Skeletal muscle tissue (tissue), 4 donors: Measurements from ENCODE around the gene CHD9. TPM values are rescaled to one million over a fixed set of nuclear protein-coding genes. Genes with fewer than 3 reads are reported as not detected.
"Not testable (repeated sequence)": the region's sequence is repeated elsewhere in the genome, so short reads cannot be mapped to it uniquely, and the experiment has no call there.

Experiments
- H3K27ac ChIP-seq: one replicate; pipeline ENCODE4 v1.7.0; 2013; ENCODE audit warnings: mild to moderate bottlenecking, low read depth, low read length, inconsistent platforms
- H3K27me3 ChIP-seq, 3 donors: one replicate each; pipeline ENCODE4 v1.7.0; 2013; ENCODE audit warnings: low read length in 3 of 3; ENCODE audit not compliant: control insufficient read depth in 3 of 3, insufficient read depth in 3 of 3
- H3K36me3 ChIP-seq, 3 donors: one replicate each; pipeline ENCODE4 v1.7.0; 2013; ENCODE audit warnings: low read length in 3 of 3; ENCODE audit not compliant: control insufficient read depth in 3 of 3, insufficient read depth in 3 of 3
- H3K4me1 ChIP-seq, 3 donors: one replicate each; pipeline ENCODE4 v1.7.0; 2013; ENCODE audit warnings: low read length in 3 of 3, mild to moderate bottlenecking in 3 of 3; ENCODE audit not compliant: control insufficient read depth in 3 of 3, insufficient read depth in 3 of 3
- H3K4me3 ChIP-seq, 3 donors: one replicate each; pipeline ENCODE4 v1.7.0; 2013; ENCODE audit warnings: low read length in 3 of 3
- H3K9ac ChIP-seq, 3 donors: one replicate each; pipeline ENCODE4 v1.7.0; 2013; ENCODE audit warnings: low read length in 3 of 3, mild to moderate bottlenecking in 3 of 3, moderate library complexity in 2 of 3, low read depth in 1 of 3
- H3K9me3 ChIP-seq, 3 donors: one replicate each; pipeline ENCODE4 v1.7.0; 2013; ENCODE audit warnings: low read length in 3 of 3; ENCODE audit not compliant: control insufficient read depth in 3 of 3
- total RNA-seq: library from RNA; depleted of rRNA; stranded (reverse); fragments of >200 nt; gene quantifications from one replicate; pipeline ENCODE4 v1.2.3, GENCODE V29; 2014
- donor health status: Osteomylitis.

Gene CHD9
- total RNA-seq, 1 donor from 2014 or later, result 69.4 TPM

- Histone ChIP-seq H3K27me3 (no peaks in the 10 kb centered on the region), H3K4me1 (peaks cover 6 to 21% (median 13%) of the 10 kb centered on the region in 3 donors), H3K9me3 (no peaks in the 10 kb centered on the region), H3K9ac (no peak overlapping the region), H3K4me3 (no peak overlapping the region), H3K36me3 (no peaks in the 10 kb centered on the region), H3K27ac (no peak overlapping the region)
Measured at GRCh38 chr16:53073022-53073421, 18.2 kb downstream of the CHD9 start.

- H3K9ac ChIP-seq, H3K36me3 ChIP-seq, H3K4me3 ChIP-seq, H3K9me3 ChIP-seq, H3K27ac ChIP-seq, H3K27me3 ChIP-seq: not testable (repeated sequence)
- peaks cover 6 to 23% (median 13%) of the 10 kb centered on the region in 3 donors for H3K4me1 ChIP-seq
Measured at GRCh38 chr16:53074296-53074695, 19.5 kb downstream of the CHD9 start.

- not testable (repeated sequence) for H3K4me3 ChIP-seq, H3K9ac ChIP-seq, H3K27me3 ChIP-seq, H3K36me3 ChIP-seq, H3K27ac ChIP-seq, H3K9me3 ChIP-seq
- H3K4me1 ChIP-seq, result peaks cover 18 to 32% (median 19%) of the 10 kb centered on the region in 3 donors
Measured at GRCh38 chr16:53075461-53075860, 20.7 kb downstream of the CHD9 start.

GRCh38 chr16:53078247-53078646, 23.5 kb downstream of the CHD9 start:
- Histone ChIP-seq H3K9ac (no peak overlapping the region), H3K36me3 (no peaks in the 10 kb centered on the region), H3K27ac (no peak overlapping the region), H3K4me3 (no peak overlapping the region), H3K27me3 (no peaks in the 10 kb centered on the region), H3K4me1 (peaks cover 29 to 36% (median 31%) of the 10 kb centered on the region in 3 donors), H3K9me3 (no peaks in the 10 kb centered on the region)

- H3K36me3 ChIP-seq, result no peaks in the 10 kb centered on the region
- peaks cover 30 to 37% (median 34%) of the 10 kb centered on the region in 3 donors for H3K4me1 ChIP-seq
- no peak overlapping the region for H3K4me3 ChIP-seq
- H3K9ac ChIP-seq, result no peak overlapping the region
- no peaks in the 10 kb centered on the region for H3K27me3 ChIP-seq
- H3K9me3 ChIP-seq, result no peaks in the 10 kb centered on the region
- no peak overlapping the region for H3K27ac ChIP-seq
Measured at GRCh38 chr16:53078765-53079485, 24.1 kb downstream of the CHD9 start.

- no peaks in the 10 kb centered on the region for H3K36me3 ChIP-seq
- no peaks in the 10 kb centered on the region for H3K27me3 ChIP-seq
- no peaks in the 10 kb centered on the region for H3K9me3 ChIP-seq
- peaks cover 35 to 51% (median 44%) of the 10 kb centered on the region in 3 donors for H3K4me1 ChIP-seq
- H3K27ac ChIP-seq, result peak overlapping the region; percentile 80
- H3K4me3 ChIP-seq, result peak overlapping the region in 2 of 3 donors; percentile 5 to 29
- no peak overlapping the region for H3K9ac ChIP-seq
Measured at GRCh38 chr16:53080345-53081031, 25.7 kb downstream of the CHD9 start.

GRCh38 chr16:53081032-53081424, 26.2 kb downstream of the CHD9 start:
- H3K4me3 ChIP-seq, result peak overlapping the region in 1 of 3 donors; percentile 5
- H3K27me3 ChIP-seq, result no peaks in the 10 kb centered on the region
- H3K4me1 ChIP-seq, result peaks cover 37 to 56% (median 49%) of the 10 kb centered on the region in 3 donors
- H3K27ac ChIP-seq, result peak overlapping the region; percentile 80
- H3K9ac ChIP-seq, result no peak overlapping the region
- no peaks in the 10 kb centered on the region for H3K9me3 ChIP-seq
- no peaks in the 10 kb centered on the region for H3K36me3 ChIP-seq

- Histone ChIP-seq H3K27ac (peak overlapping the region; percentile 80), H3K9me3 (no peaks in the 10 kb centered on the region), H3K4me3 (no peak overlapping the region), H3K36me3 (no peaks in the 10 kb centered on the region), H3K4me1 (peaks cover 40 to 62% (median 52%) of the 10 kb centered on the region in 3 donors), H3K9ac (no peak overlapping the region), H3K27me3 (no peaks in the 10 kb centered on the region)
Measured at GRCh38 chr16:53081686-53082407, 27.1 kb downstream of the CHD9 start.

GRCh38 chr16:53082509-53082908, 27.7 kb downstream of the CHD9 start:
- Histone ChIP-seq H3K36me3 (no peaks in the 10 kb centered on the region), H3K27me3 (no peaks in the 10 kb centered on the region), H3K4me3 (no peak overlapping the region), H3K4me1 (peaks cover 40 to 69% (median 54%) of the 10 kb centered on the region in 3 donors), H3K9ac (no peak overlapping the region), H3K27ac (no peak overlapping the region), H3K9me3 (no peaks in the 10 kb centered on the region)

GRCh38 chr16:53083119-53083518, 28.3 kb downstream of the CHD9 start:
- Histone ChIP-seq H3K4me1 (peaks cover 40 to 69% (median 54%) of the 10 kb centered on the region in 3 donors), H3K27ac (no peak overlapping the region), H3K9ac (no peak overlapping the region), H3K36me3 (no peaks in the 10 kb centered on the region), H3K27me3 (no peaks in the 10 kb centered on the region), H3K4me3 (no peak overlapping the region), H3K9me3 (no peaks in the 10 kb centered on the region)
